ENCODE results near the gene FBXW7.

The FBXW7 gene

DNA sequence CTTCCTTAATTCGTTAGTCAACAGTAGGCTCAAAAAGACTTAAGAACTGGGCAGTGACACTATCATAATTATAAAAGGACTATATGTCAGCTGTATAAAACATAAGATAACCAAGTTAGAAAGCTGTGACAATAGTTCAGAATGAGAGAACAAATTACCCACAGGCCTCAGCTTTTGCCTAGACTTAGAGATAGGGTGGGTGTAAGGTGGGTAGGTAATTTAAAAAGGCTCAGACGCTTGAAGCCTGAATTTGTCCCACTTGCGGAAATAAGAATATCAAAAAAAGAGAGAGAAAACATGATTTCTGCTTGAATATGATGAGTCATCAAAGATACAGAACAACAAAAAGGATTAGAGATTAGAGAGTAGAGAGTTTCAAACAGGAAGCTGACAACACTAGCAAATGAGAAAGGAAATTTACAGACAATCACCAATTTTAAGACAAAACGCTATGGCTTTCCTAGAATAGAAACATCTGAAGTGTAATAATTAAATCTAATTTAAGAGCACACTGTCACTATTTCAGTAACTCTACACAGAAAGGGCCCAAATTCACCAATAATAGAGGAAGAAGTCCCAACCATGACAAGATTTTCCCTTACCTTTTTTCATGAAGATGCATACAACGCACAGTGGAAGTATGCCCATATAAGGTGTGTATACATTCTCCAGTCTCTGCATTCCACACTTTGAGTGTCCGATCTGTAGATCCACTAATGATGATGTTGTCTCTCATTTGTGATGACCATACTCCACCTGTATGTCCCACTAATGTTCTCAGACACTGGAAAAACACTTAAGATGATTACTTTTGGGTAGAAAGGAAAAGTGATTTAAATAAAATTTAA lies 208.1 kb downstream of the FBXW7 start:
- TF ChIP-seq, protein P1, sequence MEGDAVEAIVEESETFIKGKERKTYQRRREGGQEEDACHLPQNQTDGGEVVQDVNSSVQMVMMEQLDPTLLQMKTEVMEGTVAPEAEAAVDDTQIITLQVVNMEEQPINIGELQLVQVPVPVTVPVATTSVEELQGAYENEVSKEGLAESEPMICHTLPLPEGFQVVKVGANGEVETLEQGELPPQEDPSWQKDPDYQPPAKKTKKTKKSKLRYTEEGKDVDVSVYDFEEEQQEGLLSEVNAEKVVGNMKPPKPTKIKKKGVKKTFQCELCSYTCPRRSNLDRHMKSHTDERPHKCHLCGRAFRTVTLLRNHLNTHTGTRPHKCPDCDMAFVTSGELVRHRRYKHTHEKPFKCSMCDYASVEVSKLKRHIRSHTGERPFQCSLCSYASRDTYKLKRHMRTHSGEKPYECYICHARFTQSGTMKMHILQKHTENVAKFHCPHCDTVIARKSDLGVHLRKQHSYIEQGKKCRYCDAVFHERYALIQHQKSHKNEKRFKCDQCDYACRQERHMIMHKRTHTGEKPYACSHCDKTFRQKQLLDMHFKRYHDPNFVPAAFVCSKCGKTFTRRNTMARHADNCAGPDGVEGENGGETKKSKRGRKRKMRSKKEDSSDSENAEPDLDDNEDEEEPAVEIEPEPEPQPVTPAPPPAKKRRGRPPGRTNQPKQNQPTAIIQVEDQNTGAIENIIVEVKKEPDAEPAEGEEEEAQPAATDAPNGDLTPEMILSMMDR (IDR thresholded peaks at IDR 0.05; ENCODE audit: low read depth, low read length, missing control alignments) = no peak
- DNase-seq (ENCODE audit: low read depth) = no peak
- in situ Hi-C loops (cut with HindIII; ENCODE audit: low sequenced_read_pairs) = no loop called here
- no peak overlapping the region for H3K4me3 ChIP-seq (ENCODE audit: low read depth, low read length)

DNA sequence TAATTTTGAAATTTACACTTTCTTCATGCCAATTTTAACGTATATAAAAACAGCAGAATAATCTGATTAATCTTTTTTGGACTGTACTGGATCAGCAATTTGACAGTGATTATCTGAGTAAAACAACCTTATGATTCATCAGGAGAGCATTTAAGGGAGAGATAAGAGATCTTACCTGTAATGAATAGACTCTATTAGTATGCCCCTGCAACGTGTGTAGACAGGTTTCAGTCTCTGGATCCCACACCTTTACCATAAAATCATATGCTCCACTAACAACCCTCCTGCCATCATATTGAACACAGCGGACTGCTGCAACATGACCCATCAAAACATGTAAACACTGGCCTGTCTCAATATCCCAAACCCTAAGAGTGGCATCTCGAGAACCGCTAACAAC lies 210.1 kb downstream of the FBXW7 start:
- TF ChIP-seq, protein P1 (IDR thresholded peaks at IDR 0.05; ENCODE audit: low read depth, low read length, missing control alignments) = no peak
- H3K4me3 ChIP-seq (ENCODE audit: low read depth, low read length) = no peak overlapping the region
- in situ Hi-C loops (cut with HindIII; ENCODE audit: low sequenced_read_pairs) = no loop called here
- DNase-seq (ENCODE audit: low read depth) = no peak

DNA sequence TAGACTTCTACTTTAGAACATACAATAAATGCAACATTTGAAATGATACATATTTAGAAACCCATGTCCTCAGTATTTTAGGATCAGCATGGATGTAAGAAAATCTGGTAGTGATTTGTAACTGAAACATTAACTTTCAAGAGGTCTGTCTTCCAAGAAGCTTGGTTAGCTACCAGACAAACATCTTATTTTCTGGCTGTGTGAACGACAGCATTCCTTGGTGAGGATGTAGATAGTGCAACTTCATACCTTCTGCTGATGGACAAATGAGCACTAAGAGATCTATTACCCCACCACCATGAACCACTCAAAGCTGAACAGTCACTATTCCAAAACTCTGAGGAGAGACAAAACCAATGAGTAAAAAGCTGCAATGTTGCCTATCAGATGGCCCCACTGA lies 212.7 kb downstream of the FBXW7 start:
- TF ChIP-seq, protein P1 (IDR thresholded peaks at IDR 0.05; ENCODE audit: low read depth, low read length, missing control alignments) = no peak
- no peak for DNase-seq (ENCODE audit: low read depth)
- in situ Hi-C loops (cut with HindIII; ENCODE audit: low sequenced_read_pairs) = no loop called here
- no peak overlapping the region for H3K4me3 ChIP-seq (ENCODE audit: low read depth, low read length)

DNA sequence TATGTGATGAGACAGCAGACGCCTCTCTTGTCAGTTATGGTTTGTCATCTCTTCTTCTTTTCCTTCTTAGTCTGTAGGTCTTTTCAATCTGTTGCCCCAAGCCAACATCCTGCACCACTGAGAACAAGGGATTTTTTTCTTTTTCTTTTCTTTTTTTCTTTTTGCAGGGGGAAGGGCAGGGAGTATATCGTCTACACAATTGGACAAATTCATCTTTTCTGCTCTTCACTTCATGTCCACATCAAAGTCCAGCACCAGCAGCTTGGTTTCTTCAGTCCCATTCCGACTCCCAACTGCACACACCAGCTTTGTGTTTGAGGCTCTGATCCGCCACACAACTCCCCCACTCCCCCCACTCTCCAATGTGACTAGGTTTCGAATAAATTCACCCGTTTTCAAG lies 213.2 kb downstream of the FBXW7 start:
- no peak overlapping the region for H3K4me3 ChIP-seq (ENCODE audit: low read depth, low read length)
- TF ChIP-seq, protein P1 (IDR thresholded peaks at IDR 0.05; ENCODE audit: low read depth, low read length, missing control alignments) = no peak
- DNase-seq (ENCODE audit: low read depth) = no peak
- in situ Hi-C loops (cut with HindIII; ENCODE audit: low sequenced_read_pairs) = no loop called here

GRCh38 chr4:152321923-152322322 lies 214.0 kb downstream of the FBXW7 start:
- no peak for DNase-seq (ENCODE audit: low read depth)
- in situ Hi-C loops (cut with HindIII; ENCODE audit: low sequenced_read_pairs) = no loop called here
- TF ChIP-seq, protein P1 (IDR thresholded peaks at IDR 0.05; ENCODE audit: low read depth, low read length, missing control alignments) = no peak

DNA sequence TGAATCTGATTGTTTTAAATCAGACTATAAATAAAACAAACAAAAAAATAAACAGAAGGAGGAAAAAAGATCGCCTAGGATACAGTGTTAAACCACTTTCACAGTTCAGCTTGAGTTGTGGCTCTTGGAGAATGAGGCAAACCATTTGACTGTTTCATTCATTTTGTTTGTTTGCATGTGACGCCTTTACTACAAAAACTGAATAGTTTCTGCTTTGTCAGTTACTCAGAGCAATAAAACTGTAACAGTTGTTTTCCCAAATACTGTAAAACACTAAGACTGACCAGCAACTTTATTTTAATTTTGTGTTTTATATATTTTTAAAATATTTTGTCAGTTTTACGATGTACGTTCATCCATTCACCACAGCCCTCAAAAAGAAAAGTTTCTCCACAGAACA lies 214.5 kb downstream of the FBXW7 start:
- no peak overlapping the region for H3K4me3 ChIP-seq (ENCODE audit: low read depth, low read length)
- in situ Hi-C loops (cut with HindIII; ENCODE audit: low sequenced_read_pairs) = no loop called here
- DNase-seq (ENCODE audit: low read depth) = no peak
- TF ChIP-seq, protein P1 (IDR thresholded peaks at IDR 0.05; ENCODE audit: low read depth, low read length, missing control alignments) = no peak

More at GRCh38 chr4:152321923-152322322, 214.0 kb downstream of the FBXW7 start:
- no peak overlapping the region for H3K4me3 ChIP-seq (ENCODE audit: low read depth, low read length)

All from astrocyte of the cerebellum (primary cell).